Peyer's patch (tissue), 4 donors: ENCODE data around the gene ATP9A. TPM values are rescaled to one million over a fixed set of nuclear protein-coding genes. Genes with fewer than 3 reads are reported as not detected.

ENCODE experiments used
- DNase-seq, 3 donors: peaks; one replicate each; pipeline ENCODE4 v3.0.0-alpha.2; 2017 to 2019
- H3K27ac ChIP-seq, 4 donors: fragments of 200-600 bp; sonication (generic); one replicate each; pipeline ENCODE4 v1.5.1; 2016 to 2019
- H3K27me3 ChIP-seq, 2 donors: fragments of 200-600 bp; sonication (generic); one replicate each; pipeline ENCODE4 v1.5.1; 2019
- H3K36me3 ChIP-seq, 3 donors: fragments of 200-600 bp; sonication (generic); one replicate each; pipeline ENCODE4 v1.5.1; 2016 to 2019
- H3K4me1 ChIP-seq, 4 donors: fragments of 200-600 bp; sonication (generic); one replicate each; pipeline ENCODE4 v1.5.1; 2016 to 2019
- H3K4me3 ChIP-seq, 4 donors: fragments of 200-600 bp; sonication (generic); 1 replicate in 3 of 4; 2 replicates in 1 of 4; pipeline ENCODE4 v1.5.1; 2016 to 2019; ENCODE audit warnings: mild to moderate bottlenecking in 1 of 4
- H3K9me3 ChIP-seq, 4 donors: fragments of 200-600 bp; sonication (generic); one replicate each; pipeline ENCODE4 v1.5.1; 2016 to 2019; ENCODE audit warnings: mild to moderate bottlenecking in 1 of 4
- POLR2A ChIP-seq, 2 donors: fragments of 450-650 bp; IDR thresholded peaks; one replicate each; pipeline ENCODE4 v1.5.1; 2017; ENCODE audit warnings: antibody characterized with exemption in 2 of 2, mild to moderate bottlenecking in 2 of 2, moderate library complexity in 2 of 2
- total RNA-seq, 4 donors: library from RNA; depleted of rRNA; stranded (reverse); fragments of >200 nt; gene quantifications; one replicate each; pipeline ENCODE4 v1.1.0, GENCODE V29; 2016
- TF ChIP-seq, protein P1 (sequence below), 6 experiments: fragments of 450-650 bp in 4 of 6; fragments of 200-600 bp in 2 of 6; sonication (generic) in 1 of 6; IDR thresholded peaks; one replicate each; pipeline ENCODE4 v1.5.1; 2017 to 2019; ENCODE audit warnings: antibody characterized with exemption in 6 of 6, mild to moderate bottlenecking in 3 of 6, moderate library complexity in 1 of 6

ATP9A gene
- total RNA-seq, 4 donors from 2014 or later: 27.2 to 73.1 (median 48.7) TPM

DNA sequence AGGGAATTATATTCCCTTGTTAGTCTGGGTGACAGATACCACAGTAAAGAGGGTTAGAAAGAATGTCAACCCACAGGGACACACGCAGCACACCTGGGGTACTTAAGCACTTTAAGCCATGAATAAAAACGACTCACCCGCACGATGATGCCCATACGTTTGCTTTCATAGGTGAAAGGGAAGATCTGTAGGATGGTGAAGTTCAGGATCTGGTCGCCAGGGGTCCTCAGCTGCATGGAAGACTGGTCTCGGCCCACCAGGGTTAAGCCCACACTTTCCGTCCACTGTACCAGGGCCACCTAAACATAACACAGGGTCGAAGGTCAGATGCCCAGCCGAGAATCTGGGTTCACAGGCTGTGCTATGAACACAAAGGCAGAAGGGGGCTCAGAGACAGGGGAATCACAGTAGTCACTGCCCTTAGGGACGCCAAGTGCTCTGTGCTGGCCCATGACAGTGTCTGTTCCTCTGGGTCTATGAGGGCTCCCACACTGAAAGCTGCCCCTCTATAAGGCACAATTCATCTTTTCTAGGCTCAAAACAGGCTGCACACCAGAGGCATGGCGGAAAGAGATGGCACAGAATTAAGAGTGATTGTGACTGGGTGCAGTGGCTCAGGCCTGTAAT, 128.9 kb downstream of the ATP9A start:
- no peaks in the 10 kb centered on the region for H3K9me3 ChIP-seq
- H3K4me1 ChIP-seq: no peaks in the 10 kb centered on the region
- H3K27me3 ChIP-seq: no peaks in the 10 kb centered on the region
- TF ChIP-seq POLR2A (IDR thresholded peaks at IDR 0.05): no peak
- TF ChIP-seq, protein P1, sequence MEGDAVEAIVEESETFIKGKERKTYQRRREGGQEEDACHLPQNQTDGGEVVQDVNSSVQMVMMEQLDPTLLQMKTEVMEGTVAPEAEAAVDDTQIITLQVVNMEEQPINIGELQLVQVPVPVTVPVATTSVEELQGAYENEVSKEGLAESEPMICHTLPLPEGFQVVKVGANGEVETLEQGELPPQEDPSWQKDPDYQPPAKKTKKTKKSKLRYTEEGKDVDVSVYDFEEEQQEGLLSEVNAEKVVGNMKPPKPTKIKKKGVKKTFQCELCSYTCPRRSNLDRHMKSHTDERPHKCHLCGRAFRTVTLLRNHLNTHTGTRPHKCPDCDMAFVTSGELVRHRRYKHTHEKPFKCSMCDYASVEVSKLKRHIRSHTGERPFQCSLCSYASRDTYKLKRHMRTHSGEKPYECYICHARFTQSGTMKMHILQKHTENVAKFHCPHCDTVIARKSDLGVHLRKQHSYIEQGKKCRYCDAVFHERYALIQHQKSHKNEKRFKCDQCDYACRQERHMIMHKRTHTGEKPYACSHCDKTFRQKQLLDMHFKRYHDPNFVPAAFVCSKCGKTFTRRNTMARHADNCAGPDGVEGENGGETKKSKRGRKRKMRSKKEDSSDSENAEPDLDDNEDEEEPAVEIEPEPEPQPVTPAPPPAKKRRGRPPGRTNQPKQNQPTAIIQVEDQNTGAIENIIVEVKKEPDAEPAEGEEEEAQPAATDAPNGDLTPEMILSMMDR (IDR thresholded peaks at IDR 0.05): peak; percentile 45 to 73 (median 68)
- no peak overlapping the region for H3K4me3 ChIP-seq
- H3K27ac ChIP-seq: no peak overlapping the region
- H3K36me3 ChIP-seq: peaks cover 0 to 17% (median 0%) of the 10 kb centered on the region in 3 donors
- peak; percentile 68 to 82 (median 75) for DNase-seq

DNA sequence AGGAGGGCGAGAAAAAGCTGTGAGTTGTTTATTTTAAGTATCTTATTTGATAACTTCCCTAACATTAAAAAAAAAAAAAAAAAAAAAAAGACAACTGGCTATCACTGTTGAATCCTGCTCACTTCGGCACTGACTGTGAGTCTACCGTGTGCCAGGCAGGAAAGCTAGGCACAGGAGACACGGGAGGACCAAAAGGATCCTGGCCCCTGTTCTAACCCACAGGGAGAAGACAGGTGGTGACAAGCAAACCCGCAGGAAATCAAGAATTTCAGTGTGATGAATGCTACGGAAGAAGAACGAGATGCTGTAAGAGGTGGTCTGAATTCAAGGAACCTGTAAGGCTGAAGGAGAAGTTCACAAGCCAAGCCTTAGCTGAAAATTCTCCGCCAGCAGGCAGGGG, 130.9 kb downstream of the ATP9A start:
- H3K27me3 ChIP-seq: no peaks in the 10 kb centered on the region
- no peak overlapping the region for H3K4me3 ChIP-seq
- DNase-seq: no peak
- no peak overlapping the region for H3K27ac ChIP-seq
- peaks cover 0 to 14% (median 0%) of the 10 kb centered on the region in 3 donors for H3K36me3 ChIP-seq
- TF ChIP-seq, protein P1 (IDR thresholded peaks at IDR 0.05): no peak
- TF ChIP-seq POLR2A (IDR thresholded peaks at IDR 0.05): no peak
- no peaks in the 10 kb centered on the region for H3K9me3 ChIP-seq
- no peaks in the 10 kb centered on the region for H3K4me1 ChIP-seq

DNA sequence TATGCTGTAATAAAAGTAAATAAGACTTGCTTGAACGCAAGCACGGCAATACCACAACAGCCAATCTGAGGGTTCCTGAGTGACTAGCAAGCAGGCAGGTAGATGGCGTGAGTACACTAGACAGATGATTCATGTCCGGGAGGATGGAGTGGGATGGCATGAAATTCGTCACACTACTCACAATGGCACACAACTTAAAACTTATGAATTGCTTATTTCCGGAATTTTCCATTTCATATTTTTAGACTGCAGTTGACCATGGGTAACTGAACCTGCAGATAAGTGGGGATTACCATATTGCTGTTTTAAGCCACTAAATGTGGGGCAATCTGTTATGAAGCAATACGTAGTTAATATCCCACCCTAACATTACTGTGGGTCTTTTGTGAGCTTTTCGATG, 132.1 kb downstream of the ATP9A start:
- no peaks in the 10 kb centered on the region for H3K9me3 ChIP-seq
- no peak for TF ChIP-seq POLR2A (IDR thresholded peaks at IDR 0.05)
- TF ChIP-seq, protein P1 (IDR thresholded peaks at IDR 0.05): no peak
- H3K36me3 ChIP-seq: peaks cover 0 to 14% (median 0%) of the 10 kb centered on the region in 3 donors
- H3K27me3 ChIP-seq: no peaks in the 10 kb centered on the region
- no peak overlapping the region for H3K27ac ChIP-seq
- no peak for DNase-seq
- no peak overlapping the region for H3K4me3 ChIP-seq
- H3K4me1 ChIP-seq: no peaks in the 10 kb centered on the region

DNA sequence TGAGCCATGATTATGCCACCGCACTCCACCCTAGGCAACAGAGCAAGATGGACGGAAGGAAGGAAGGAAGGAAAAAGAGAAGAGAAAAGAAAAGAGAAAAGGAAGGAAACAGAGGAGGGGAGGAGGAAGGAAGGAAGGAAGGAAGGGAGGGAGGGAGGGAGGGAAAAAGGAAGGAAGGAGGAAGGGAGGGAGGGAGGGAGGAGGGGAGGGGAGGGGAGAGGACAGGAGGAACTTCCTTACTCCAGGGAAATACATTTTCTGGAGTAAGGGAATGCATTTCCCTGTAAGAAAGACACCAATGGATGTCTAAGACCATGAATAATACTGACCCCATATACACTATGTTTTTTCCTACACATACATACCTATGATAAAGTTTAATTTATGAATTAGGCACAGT, 132.5 kb downstream of the ATP9A start:
- Histone ChIP-seq H3K4me1 (peaks cover 0 to 4% (median 0%) of the 10 kb centered on the region in 4 donors), H3K9me3 (no peaks in the 10 kb centered on the region), H3K4me3 (no peak overlapping the region), H3K27ac (no peak overlapping the region), H3K27me3 (no peaks in the 10 kb centered on the region), H3K36me3 (peaks cover 0 to 14% (median 0%) of the 10 kb centered on the region in 3 donors)
- TF ChIP-seq, protein P1 (IDR thresholded peaks at IDR 0.05): no peak
- TF ChIP-seq POLR2A (IDR thresholded peaks at IDR 0.05): no peak
- DNase-seq: no peak

DNA sequence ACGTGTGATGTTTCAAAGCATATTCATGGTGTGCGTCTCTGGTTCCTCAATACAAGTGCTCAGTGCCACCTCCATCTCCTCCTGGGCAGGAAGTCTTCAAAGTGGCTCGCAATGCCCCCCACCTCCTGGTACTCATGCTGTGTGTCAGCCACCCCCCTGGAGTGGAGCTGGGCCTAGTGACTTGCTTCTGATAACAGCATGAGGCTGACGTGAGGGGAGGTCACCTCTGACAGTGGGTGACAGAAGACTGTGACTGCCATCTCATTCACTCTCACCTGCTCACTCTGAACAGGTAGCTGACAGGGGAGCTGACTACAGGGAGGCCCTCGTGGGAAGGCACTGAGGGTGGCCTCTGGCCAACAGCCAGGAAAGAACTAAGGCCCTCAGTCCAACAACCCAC, 133.3 kb downstream of the ATP9A start:
- Histone ChIP-seq H3K36me3 (peaks cover 0 to 14% (median 0%) of the 10 kb centered on the region in 3 donors), H3K27me3 (no peaks in the 10 kb centered on the region), H3K9me3 (no peaks in the 10 kb centered on the region), H3K4me3 (no peak overlapping the region), H3K27ac (no peak overlapping the region), H3K4me1 (peaks cover 0 to 12% (median 0%) of the 10 kb centered on the region in 4 donors)
- DNase-seq: no peak
- TF ChIP-seq, protein P1 (IDR thresholded peaks at IDR 0.05): no peak
- TF ChIP-seq POLR2A (IDR thresholded peaks at IDR 0.05): no peak
